Activated CD4-positive, alpha-beta T cell treated with anti-CD3 and anti-CD28 coated beads, Interleukin-2, amount 10 ng/mL, durations not matched to agents 7 days and 5 days (primary cell): ENCODE data around the gene NUP43. TPM values are rescaled to one million over a fixed set of nuclear protein-coding genes. Genes with fewer than 3 reads are reported as not detected.

Experiments used
- CTCF ChIA-PET: fragments of 350-600 bp; sonication (Branson Sonifier 250); formaldehyde crosslinking; loops from one replicate; lab custom pipeline; 2021; ENCODE audit warnings: antibody characterized with exemption; lab: Charles Lee
- POLR2A ChIA-PET: fragments of 350-600 bp; sonication (Branson Sonifier 250); formaldehyde crosslinking; loops from one replicate; lab custom pipeline; 2021; ENCODE audit warnings: antibody characterized with exemption; lab: Charles Lee
- DNase-seq: peaks from one replicate; pipeline ENCODE4 v3.0.0-alpha.2; 2020
- H3K27ac Mint-ChIP-seq: one replicate; pipeline ENCODE4 v1.8.0; 2021; ENCODE audit warnings: mild to moderate bottlenecking, moderate library complexity, mixed read lengths
- H3K27me3 Mint-ChIP-seq: one replicate; pipeline ENCODE4 v1.8.0; 2021; ENCODE audit warnings: mixed read lengths
- H3K36me3 Mint-ChIP-seq: one replicate; pipeline ENCODE4 v1.8.0; 2021; ENCODE audit warnings: low read depth, mixed read lengths
- H3K4me1 Mint-ChIP-seq: one replicate; pipeline ENCODE4 v1.8.0; 2021; ENCODE audit warnings: mixed read lengths
- H3K4me3 Mint-ChIP-seq: one replicate; pipeline ENCODE4 v1.8.0; 2021; ENCODE audit warnings: mild to moderate bottlenecking, moderate library complexity, mixed read lengths
- H3K9me3 Mint-ChIP-seq: one replicate; pipeline ENCODE4 v1.8.0; 2021; ENCODE audit warnings: mixed read lengths
- total RNA-seq, 2 experiments: library from RNA; stranded (reverse); gene quantifications; one replicate each; pipeline ENCODE4 v1.2.3, GENCODE V29; 2021

Gene NUP43
- total RNA-seq, 2 experiments from 2014 or later, result 59.9 to 74.6 TPM

- DNase-seq, result no peak
- CTCF ChIA-PET, result interaction anchor here (0.9 to 2.7 kb wide), 2 partner anchors 11 to 18 kb away, joined by 3 to 11 read pairs; partner anchors contain the start of gene NUP43
- H3K9me3 Mint-ChIP-seq, result no peaks in the 10 kb centered on the region
- no peak overlapping the region for H3K4me3 Mint-ChIP-seq
- peaks cover 10% of the 10 kb centered on the region for H3K4me1 Mint-ChIP-seq
- H3K27ac Mint-ChIP-seq, result no peak overlapping the region
- POLR2A ChIA-PET, result no interaction called here
- no peaks in the 10 kb centered on the region for H3K27me3 Mint-ChIP-seq
- peaks cover 43% of the 10 kb centered on the region for H3K36me3 Mint-ChIP-seq
Observed at GRCh38 chr6:149734915-149735314, 11.4 kb downstream of the NUP43 start.

- Mint-ChIP-seq H3K27ac (no peak overlapping the region), H3K36me3 (peaks cover 48% of the 10 kb centered on the region), H3K9me3 (no peaks in the 10 kb centered on the region), H3K4me3 (no peak overlapping the region), H3K4me1 (peaks cover 22% of the 10 kb centered on the region), H3K27me3 (no peaks in the 10 kb centered on the region)
- CTCF ChIA-PET, result interaction anchor here (1.0 to 1.1 kb wide), 2 partner anchors 35 to 61 kb away, joined by 4 read pairs; no protein-coding TSS in a partner anchor
- DNase-seq, result no peak
- POLR2A ChIA-PET, result interaction anchor here (0.6 kb wide), 1 partner anchor 26 kb away, joined by 3 read pairs; no protein-coding TSS in a partner anchor
Observed at GRCh38 chr6:149733089-149733720, 13.1 kb downstream of the NUP43 start.

- no peaks in the 10 kb centered on the region for H3K9me3 Mint-ChIP-seq
- DNase-seq, result no peak
- no peak overlapping the region for H3K4me3 Mint-ChIP-seq
- no peaks in the 10 kb centered on the region for H3K27me3 Mint-ChIP-seq
- H3K4me1 Mint-ChIP-seq, result peaks cover 27% of the 10 kb centered on the region
- peaks cover 51% of the 10 kb centered on the region for H3K36me3 Mint-ChIP-seq
- POLR2A ChIA-PET, result no interaction called here
- H3K27ac Mint-ChIP-seq, result no peak overlapping the region
- CTCF ChIA-PET, result interaction anchor here (1.8 kb wide), 1 partner anchor 8 kb away, joined by 6 read pairs; no protein-coding TSS in a partner anchor
Observed at GRCh38 chr6:149729824-149730223, 16.5 kb downstream of the NUP43 start.

- no peak for DNase-seq
- POLR2A ChIA-PET, result no interaction called here
- peaks cover 32% of the 10 kb centered on the region for H3K4me1 Mint-ChIP-seq
- peak overlapping the region; percentile 83 for H3K27ac Mint-ChIP-seq
- CTCF ChIA-PET, result interaction anchor here (1.7 kb wide), 1 partner anchor 17 kb away, joined by 4 read pairs; the partner anchor contains the start of gene NUP43
- H3K4me3 Mint-ChIP-seq, result peak overlapping the region; percentile 14
- no peaks in the 10 kb centered on the region for H3K27me3 Mint-ChIP-seq
- no peaks in the 10 kb centered on the region for H3K9me3 Mint-ChIP-seq
- H3K36me3 Mint-ChIP-seq, result peaks cover 57% of the 10 kb centered on the region
Observed at GRCh38 chr6:149728499-149729234, 17.7 kb downstream of the NUP43 start.

GRCh38 chr6:149727793-149728498 lies 18.4 kb downstream of the NUP43 start:
- CTCF ChIA-PET, result interaction anchor here (1.7 kb wide), 1 partner anchor 18 kb away, joined by 4 read pairs; the partner anchor contains the start of gene NUP43
- DNase-seq, result no peak
- no peaks in the 10 kb centered on the region for H3K9me3 Mint-ChIP-seq
- no peaks in the 10 kb centered on the region for H3K27me3 Mint-ChIP-seq
- peak overlapping the region; percentile 83 for H3K27ac Mint-ChIP-seq
- peaks cover 33% of the 10 kb centered on the region for H3K4me1 Mint-ChIP-seq
- POLR2A ChIA-PET, result no interaction called here
- H3K4me3 Mint-ChIP-seq, result peak overlapping the region; percentile 14
- peaks cover 56% of the 10 kb centered on the region for H3K36me3 Mint-ChIP-seq

GRCh38 chr6:149725785-149726184 lies 20.5 kb downstream of the NUP43 start:
- CTCF ChIA-PET, result no interaction called here
- no peaks in the 10 kb centered on the region for H3K9me3 Mint-ChIP-seq
- peaks cover 33% of the 10 kb centered on the region for H3K4me1 Mint-ChIP-seq
- H3K27ac Mint-ChIP-seq, result no peak overlapping the region
- H3K36me3 Mint-ChIP-seq, result peaks cover 51% of the 10 kb centered on the region
- H3K27me3 Mint-ChIP-seq, result no peaks in the 10 kb centered on the region
- POLR2A ChIA-PET, result no interaction called here
- no peak overlapping the region for H3K4me3 Mint-ChIP-seq
- no peak for DNase-seq

GRCh38 chr6:149723771-149724417 lies 22.4 kb downstream of the NUP43 start:
- ChIA-PET CTCF (interaction anchor here (1.5 kb wide), 1 partner anchor 10 kb away, joined by 5 read pairs; no protein-coding TSS in a partner anchor), POLR2A (no interaction called here)
- Mint-ChIP-seq H3K4me1 (peaks cover 33% of the 10 kb centered on the region), H3K4me3 (no peak overlapping the region), H3K27me3 (no peaks in the 10 kb centered on the region), H3K27ac (no peak overlapping the region), H3K36me3 (peaks cover 44% of the 10 kb centered on the region), H3K9me3 (no peaks in the 10 kb centered on the region)
- DNase-seq, result peak; percentile 64

GRCh38 chr6:149723262-149723661 lies 23.1 kb downstream of the NUP43 start:
- Mint-ChIP-seq H3K9me3 (no peaks in the 10 kb centered on the region), H3K4me1 (peaks cover 31% of the 10 kb centered on the region), H3K27ac (no peak overlapping the region), H3K27me3 (no peaks in the 10 kb centered on the region), H3K4me3 (no peak overlapping the region), H3K36me3 (peaks cover 38% of the 10 kb centered on the region)
- DNase-seq, result no peak
- POLR2A ChIA-PET, result no interaction called here
- CTCF ChIA-PET, result interaction anchor here (1.5 kb wide), 1 partner anchor 9 kb away, joined by 5 read pairs; no protein-coding TSS in a partner anchor

GRCh38 chr6:149719531-149719930 lies 26.8 kb downstream of the NUP43 start:
- H3K27ac Mint-ChIP-seq, result peak overlapping the region; percentile 12
- DNase-seq, result no peak
- no peaks in the 10 kb centered on the region for H3K9me3 Mint-ChIP-seq
- H3K4me1 Mint-ChIP-seq, result peaks cover 34% of the 10 kb centered on the region
- no peaks in the 10 kb centered on the region for H3K27me3 Mint-ChIP-seq
- no peak overlapping the region for H3K4me3 Mint-ChIP-seq
- H3K36me3 Mint-ChIP-seq, result peaks cover 26% of the 10 kb centered on the region
- ChIA-PET POLR2A (no interaction called here), CTCF (interaction anchor here (0.6 to 1.7 kb wide), 3 partner anchors 27 to 66 kb away, joined by 3 to 5 read pairs (median 4); partner anchors contain the start of gene NUP43)

- DNase-seq, result peak; percentile 94
- Mint-ChIP-seq H3K9me3 (no peaks in the 10 kb centered on the region), H3K4me1 (peaks cover 36% of the 10 kb centered on the region), H3K36me3 (peaks cover 26% of the 10 kb centered on the region), H3K27me3 (no peaks in the 10 kb centered on the region), H3K27ac (peak within 1 kb of the TSS; percentile 96), H3K4me3 (peak within 1 kb of the TSS; percentile 90)
- ChIA-PET POLR2A (interaction anchor here (0.6 to 1.0 kb wide), 3 partner anchors 31 to 170 kb away, joined by 3 to 4 read pairs (median 3); partner anchors contain the start of gene KATNA1), CTCF (interaction anchor here (0.6 to 1.7 kb wide), 6 partner anchors 13 to 207 kb away, joined by 3 to 10 read pairs (median 3); partner anchors contain the start of genes GINM1 and NUP43)
Observed at GRCh38 chr6:149717588-149718458, 28.5 kb downstream of the NUP43 start, which contains the start of gene LATS1. TSS of gene LATS1 (minus strand) at chr6:149718101. CDS start at chr6:149702126, 15,975 bp downstream.

GRCh38 chr6:149717255-149717587 lies 29.1 kb downstream of the NUP43 start:
- POLR2A ChIA-PET, result interaction anchor here (1.0 kb wide), 1 partner anchor 69 kb away, joined by 3 read pairs; the partner anchor contains the start of gene KATNA1
- Mint-ChIP-seq H3K4me1 (peaks cover 36% of the 10 kb centered on the region), H3K4me3 (peak overlapping the region; percentile 90), H3K36me3 (peaks cover 24% of the 10 kb centered on the region), H3K27me3 (no peaks in the 10 kb centered on the region), H3K27ac (peak overlapping the region; percentile 96), H3K9me3 (no peaks in the 10 kb centered on the region)
- CTCF ChIA-PET, result interaction anchor here (0.8 to 1.6 kb wide), 3 partner anchors 12 to 151 kb away, joined by 3 to 10 read pairs (median 3); partner anchors contain the start of gene GINM1
- no peak for DNase-seq
